ENCODE data around the gene ROS1.
"Not testable (repeated sequence)": the region's sequence is repeated elsewhere in the genome, so short reads cannot be mapped to it uniquely, and the experiment has no call there.

Gene ROS1

GRCh38 chr6:117265410-117266256 is 160.1 kb downstream of the ROS1 start, which contains the start of gene VGLL2:
Gene VGLL2, plus strand, starts transcription at chr6:117265558. Its CDS starts 206 bp downstream, at chr6:117265764.
- no peak for DNase-seq

DNA sequence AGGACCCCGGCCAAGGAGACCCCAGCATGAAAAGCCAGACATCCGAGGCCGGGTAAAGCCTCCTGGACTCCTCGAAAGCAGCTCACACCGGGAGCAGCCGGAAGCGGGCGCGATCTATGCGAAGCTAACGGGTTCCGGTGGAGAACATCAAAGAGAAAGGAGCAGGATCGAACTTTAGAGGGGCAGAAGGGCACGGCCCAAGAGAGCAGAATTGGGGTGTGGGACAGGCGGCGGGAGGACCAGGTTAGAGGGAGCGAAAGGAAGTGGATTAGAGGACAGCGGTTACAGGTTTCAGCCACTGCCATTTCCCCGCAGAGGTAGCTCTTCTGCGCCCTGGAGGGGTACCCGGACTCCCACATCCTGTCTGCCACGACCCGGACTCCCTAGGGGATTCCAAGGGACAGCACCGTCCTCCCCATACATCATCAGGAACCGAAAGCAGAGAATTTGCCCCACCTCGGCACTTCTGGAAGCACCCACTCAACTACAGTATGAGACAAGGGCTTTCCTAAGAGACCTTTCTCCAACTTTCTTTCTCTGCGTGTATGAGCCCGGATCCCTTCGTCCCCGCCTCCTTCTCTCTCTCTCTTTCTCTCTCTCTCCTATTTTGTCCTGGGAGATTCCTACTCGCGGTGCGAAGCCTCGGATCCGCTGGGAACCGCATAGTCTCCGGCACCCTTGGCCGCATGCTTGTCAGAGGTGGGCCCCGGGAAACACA is 160.9 kb downstream of the ROS1 start:
- DNase-seq, result no peak

DNA sequence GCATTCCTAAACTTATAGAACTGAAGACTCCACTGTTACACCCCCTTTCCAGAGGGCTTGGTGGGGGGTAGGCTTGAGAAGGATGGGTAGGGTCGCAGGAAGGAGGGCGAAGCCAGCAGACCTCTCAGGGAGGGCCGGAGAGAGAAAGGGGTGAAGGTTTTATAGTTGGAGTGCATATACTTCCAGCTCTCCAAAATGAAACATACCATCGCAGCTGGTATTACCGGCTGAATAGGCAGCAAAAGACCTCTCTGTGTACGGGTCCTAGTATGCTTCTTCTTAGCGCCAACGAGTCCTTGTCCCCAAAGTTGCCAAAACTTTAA is 161.4 kb downstream of the ROS1 start:
- DNase-seq, result no peak

DNA sequence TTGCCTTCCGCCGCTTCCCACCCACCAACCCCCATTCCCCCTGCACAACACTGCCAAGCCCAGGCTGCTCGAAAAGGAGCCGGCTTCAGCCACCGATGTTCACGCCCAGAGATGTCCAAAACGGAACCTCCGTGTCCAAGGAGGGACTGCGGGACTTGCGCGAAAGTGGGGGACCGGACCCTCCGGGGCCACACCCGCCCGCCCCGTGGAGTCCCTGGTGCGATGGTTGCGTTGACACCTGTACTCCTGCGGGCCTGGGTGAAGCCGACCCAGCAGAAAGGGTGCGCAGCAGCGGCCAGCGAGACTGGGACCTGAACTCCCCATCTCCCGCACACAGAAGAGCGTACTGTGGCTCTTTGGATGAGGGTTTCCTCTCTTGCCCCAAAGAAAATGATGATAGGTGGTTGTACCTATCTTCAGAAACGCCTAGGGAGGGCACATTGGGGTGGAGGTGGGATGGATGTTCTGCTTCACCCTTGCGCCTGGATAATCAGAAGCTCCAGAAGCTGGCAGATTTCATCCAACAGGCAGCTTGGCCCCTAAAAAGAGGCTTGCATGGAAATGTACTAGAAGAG is 162.3 kb downstream of the ROS1 start:
- no peak for DNase-seq

GRCh38 chr6:117262799-117263198 is 162.9 kb downstream of the ROS1 start:
- DNase-seq, result no peak

DNA sequence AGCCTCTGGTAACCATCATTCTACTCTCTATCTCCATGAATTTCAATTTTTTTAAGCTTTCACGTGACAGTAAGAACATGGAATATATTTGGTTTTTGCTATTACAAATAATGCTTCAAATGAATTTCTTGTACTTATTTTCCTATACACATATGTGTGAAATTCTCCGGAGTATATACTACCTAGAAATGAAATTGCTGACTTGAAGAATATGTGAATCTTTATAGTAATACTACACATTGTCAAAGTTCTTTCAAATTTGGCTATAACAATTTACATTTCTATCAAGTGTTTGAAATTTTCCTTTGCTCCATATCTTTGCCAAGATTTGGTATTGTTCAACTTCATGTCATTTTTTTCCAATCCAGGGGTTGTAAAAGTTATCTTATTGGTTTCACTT is 172.0 kb downstream of the ROS1 start:
- DNase-seq, result no peak

GRCh38 chr6:117244979-117245378 is 180.8 kb downstream of the ROS1 start:
- DNase-seq, result not testable (repeated sequence)

DNA sequence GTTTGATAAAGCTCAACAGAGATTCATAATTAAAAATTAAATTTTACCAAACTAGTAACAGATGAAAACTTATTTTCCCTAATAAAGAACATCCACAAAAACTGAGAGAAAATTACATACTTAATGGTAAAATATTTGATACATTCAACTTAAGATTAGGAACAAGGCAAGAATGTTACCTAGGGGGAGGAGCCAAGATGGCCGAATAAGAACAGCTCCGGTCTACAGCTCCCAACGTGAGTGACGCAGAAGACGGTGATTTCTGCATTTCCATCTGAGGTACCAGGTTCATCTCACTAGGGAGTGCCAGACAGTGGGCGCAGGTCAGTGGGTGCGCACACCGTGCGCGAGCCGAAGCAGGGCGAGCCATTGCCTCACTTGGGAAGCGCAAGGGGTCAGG is 181.2 kb downstream of the ROS1 start:
- not testable (repeated sequence) for DNase-seq

All from hippocampal formation (tissue), 2 donors.